ENCODE measurements around the gene MTR. TPM values are rescaled to one million over a fixed set of nuclear protein-coding genes. Genes with fewer than 3 reads are reported as not detected.

MTR gene
- total RNA-seq, 4 donors from 2014 or later: 26.1 to 41.6 (median 32.8) TPM

GRCh38 chr1:236800002-236800620 lies 5.0 kb downstream of the MTR start:
- TF ChIP-seq, protein P1, sequence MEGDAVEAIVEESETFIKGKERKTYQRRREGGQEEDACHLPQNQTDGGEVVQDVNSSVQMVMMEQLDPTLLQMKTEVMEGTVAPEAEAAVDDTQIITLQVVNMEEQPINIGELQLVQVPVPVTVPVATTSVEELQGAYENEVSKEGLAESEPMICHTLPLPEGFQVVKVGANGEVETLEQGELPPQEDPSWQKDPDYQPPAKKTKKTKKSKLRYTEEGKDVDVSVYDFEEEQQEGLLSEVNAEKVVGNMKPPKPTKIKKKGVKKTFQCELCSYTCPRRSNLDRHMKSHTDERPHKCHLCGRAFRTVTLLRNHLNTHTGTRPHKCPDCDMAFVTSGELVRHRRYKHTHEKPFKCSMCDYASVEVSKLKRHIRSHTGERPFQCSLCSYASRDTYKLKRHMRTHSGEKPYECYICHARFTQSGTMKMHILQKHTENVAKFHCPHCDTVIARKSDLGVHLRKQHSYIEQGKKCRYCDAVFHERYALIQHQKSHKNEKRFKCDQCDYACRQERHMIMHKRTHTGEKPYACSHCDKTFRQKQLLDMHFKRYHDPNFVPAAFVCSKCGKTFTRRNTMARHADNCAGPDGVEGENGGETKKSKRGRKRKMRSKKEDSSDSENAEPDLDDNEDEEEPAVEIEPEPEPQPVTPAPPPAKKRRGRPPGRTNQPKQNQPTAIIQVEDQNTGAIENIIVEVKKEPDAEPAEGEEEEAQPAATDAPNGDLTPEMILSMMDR (IDR thresholded peaks at IDR 0.05; ENCODE audit: low read depth): no peak

- TF ChIP-seq, protein P1 (IDR thresholded peaks at IDR 0.05; ENCODE audit: low read depth): no peak
These were observed 5.5 kb downstream of the MTR start for GRCh38 chr1:236800623-236801022.

- TF ChIP-seq, protein P1 (IDR thresholded peaks at IDR 0.05; ENCODE audit: low read depth): no peak
These were observed 7.2 kb downstream of the MTR start for GRCh38 chr1:236802264-236802663.

DNA sequence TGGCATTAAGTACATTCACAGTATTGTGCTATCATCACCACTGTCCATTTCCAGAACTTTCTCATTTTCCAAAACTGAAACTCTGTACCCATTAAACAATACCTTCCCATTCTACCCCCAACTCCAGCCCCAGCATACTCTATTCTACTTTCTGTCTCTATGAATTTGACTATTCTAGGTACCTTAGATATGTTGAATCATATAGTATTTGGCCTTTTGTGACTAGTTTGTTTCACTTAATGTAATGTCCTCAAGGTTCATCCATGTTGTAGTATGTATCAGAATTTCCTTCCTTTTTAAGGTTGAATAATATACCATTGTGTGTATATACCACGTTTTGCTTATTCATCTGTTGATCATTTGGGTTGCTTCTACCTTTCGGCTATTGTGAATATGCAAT lies 11.5 kb downstream of the MTR start:
- TF ChIP-seq, protein P1 (IDR thresholded peaks at IDR 0.05; ENCODE audit: low read depth): no peak

GRCh38 chr1:236808005-236808404 lies 12.9 kb downstream of the MTR start:
- TF ChIP-seq, protein P1 (IDR thresholded peaks at IDR 0.05; ENCODE audit: low read depth): no peak

DNA sequence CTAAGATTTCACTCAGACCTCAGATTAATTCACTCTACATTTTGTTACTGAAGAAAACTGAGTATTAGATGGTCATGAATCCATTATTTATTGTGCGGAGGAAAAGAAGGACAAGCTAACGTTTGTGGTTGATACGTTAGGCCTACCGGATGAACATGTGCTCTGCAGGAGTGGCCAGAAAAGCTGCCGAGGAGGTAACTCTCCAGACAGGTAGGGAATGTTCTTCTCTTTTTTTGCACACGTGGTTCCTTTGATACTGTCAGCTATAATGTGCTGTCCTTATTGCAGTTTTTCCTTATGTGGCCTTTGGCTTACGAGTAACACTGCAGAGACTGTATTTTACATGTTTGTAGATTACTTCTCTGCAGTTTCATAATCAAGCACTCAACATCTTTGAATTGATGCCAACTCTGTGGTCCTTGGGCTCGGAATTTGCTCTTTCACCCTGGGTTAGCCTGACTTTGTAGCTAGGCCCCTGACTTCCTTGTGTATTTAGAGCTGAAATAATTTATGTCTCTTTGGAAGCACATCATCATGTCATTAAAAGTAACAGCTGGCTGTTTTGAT lies 13.6 kb downstream of the MTR start:
- TF ChIP-seq, protein P1 (IDR thresholded peaks at IDR 0.05; ENCODE audit: low read depth): no peak

DNA sequence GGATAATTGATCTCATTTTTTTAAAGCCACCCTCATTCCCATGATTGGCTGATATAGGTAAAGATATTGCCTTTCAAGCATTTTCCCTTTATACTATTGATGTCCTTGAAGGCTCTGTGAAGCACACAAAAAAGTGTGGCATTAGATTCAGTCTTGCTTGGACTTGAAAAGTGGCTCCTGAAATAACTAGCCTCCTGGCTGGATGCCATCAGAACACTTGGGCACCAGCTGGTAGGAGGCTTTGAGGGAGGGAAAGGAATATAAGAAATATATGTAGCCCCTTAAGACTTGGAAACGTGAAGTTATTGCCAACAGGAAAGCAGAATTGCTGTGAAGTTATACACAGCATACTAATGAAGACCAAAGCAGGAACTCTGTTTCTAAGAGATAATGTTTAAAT lies 14.1 kb downstream of the MTR start:
- TF ChIP-seq, protein P1 (IDR thresholded peaks at IDR 0.05; ENCODE audit: low read depth): no peak

All from subcutaneous adipose tissue (tissue), 4 donors.